Stimulated activated CD4-positive, alpha-beta T cell treated with anti-CD3 and anti-CD28 coated beads, Interleukin-12 subunit alpha, Interleukin-12 subunit beta, amount 100 ng/mL, for 4 hours (primary cell): Measurements from ENCODE around the gene TNFRSF21.
A peak's percentile ranks its signal among the peaks of the same experiment; 100 is the strongest.
"Not testable (repeated sequence)": the region's sequence is repeated elsewhere in the genome, so short reads cannot be mapped to it uniquely, and the experiment has no call there.

Source experiments
- DNase-seq: peaks from one replicate; pipeline ENCODE4 v3.0.0-alpha.2; 2020

Gene TNFRSF21, protein sequence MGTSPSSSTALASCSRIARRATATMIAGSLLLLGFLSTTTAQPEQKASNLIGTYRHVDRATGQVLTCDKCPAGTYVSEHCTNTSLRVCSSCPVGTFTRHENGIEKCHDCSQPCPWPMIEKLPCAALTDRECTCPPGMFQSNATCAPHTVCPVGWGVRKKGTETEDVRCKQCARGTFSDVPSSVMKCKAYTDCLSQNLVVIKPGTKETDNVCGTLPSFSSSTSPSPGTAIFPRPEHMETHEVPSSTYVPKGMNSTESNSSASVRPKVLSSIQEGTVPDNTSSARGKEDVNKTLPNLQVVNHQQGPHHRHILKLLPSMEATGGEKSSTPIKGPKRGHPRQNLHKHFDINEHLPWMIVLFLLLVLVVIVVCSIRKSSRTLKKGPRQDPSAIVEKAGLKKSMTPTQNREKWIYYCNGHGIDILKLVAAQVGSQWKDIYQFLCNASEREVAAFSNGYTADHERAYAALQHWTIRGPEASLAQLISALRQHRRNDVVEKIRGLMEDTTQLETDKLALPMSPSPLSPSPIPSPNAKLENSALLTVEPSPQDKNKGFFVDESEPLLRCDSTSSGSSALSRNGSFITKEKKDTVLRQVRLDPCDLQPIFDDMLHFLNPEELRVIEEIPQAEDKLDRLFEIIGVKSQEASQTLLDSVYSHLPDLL

DNA sequence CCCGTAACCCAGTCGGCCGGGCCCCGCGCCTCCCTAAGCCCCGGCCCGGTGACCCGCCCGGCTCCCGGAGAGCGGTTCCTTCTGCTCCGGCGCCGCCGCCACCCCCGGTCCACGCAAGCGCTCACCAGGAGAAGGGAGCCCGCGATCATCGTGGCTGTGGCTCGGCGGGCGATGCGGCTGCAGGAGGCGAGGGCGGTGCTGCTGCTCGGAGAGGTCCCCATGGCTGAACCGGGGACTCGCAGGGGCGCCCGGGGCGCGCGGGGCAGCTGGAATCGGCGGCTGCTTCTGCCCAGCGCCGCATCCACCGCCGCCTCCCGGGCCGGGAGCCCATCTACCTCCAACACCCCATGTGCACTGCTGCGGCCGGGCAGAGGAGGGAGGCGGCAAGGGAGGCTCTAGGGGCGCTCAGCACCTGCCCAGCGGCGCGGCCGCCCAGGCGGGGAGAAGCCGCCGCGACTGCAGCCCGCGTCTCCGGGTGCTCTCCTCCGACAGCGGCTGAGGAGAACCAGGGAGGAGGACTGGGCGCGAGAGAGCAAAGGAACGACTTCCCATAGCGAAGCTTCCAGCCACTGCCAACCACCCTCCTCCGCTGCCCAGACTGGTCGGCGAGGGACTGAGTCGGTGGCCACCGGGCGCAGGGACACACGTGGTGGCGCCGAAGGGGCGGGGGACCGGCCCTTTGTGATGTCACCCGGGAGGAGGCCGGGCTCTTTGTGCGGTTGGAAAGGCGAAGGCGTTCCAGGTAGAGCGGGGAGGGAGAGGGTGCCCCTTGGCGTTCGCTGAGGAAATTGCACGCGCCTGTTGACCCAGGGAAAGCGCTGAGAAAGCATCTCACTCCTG is at the start of gene TNFRSF21:
TNFRSF21 (minus strand) TSS at position 615 of the 840 bp plus-strand sequence; CDS start at position 221, 394 bp downstream.
- peak; percentile 73 for DNase-seq

DNA sequence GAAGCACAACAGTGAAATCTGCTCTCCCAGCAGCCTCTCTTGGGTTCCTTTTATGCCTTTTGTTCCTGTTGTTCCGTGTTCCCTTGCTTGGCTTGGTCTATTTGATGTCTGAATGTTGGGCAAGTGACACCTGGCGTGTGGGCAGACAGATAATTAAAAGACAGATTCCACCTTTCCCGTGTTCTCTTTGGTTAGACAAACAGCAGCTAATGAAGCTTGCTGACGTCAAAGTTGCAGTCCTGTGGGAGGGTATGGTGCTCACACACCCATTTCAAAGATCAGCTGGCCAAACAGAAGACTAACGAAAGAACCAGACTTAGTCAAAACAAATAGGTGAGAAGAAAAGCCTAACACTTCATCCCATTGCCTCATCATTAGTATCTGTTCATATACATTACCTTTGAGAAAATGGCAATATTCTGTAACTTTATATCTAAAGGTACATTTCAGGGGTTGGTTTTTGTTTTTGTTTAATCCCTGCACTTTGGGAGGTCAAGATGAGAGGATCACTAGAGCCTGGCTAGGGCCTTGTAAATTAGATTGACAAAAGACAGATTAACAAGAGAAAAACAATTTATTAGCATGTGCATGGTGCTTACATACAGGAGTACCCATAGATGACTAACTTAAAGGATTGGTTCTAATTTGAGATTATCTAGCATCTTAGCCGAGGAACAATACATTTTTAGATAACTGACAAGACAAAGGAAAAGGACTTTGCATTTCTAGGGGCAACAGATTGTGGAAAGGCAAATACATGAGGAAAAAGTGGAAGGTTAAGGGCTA is 48.9 kb upstream of the TNFRSF21 start:
- no peak for DNase-seq

- no peak for DNase-seq
These were observed 48.1 kb upstream of the TNFRSF21 start for GRCh38 chr6:47357827-47358226.

GRCh38 chr6:47355496-47355895 is 45.8 kb upstream of the TNFRSF21 start:
- no peak for DNase-seq

DNA sequence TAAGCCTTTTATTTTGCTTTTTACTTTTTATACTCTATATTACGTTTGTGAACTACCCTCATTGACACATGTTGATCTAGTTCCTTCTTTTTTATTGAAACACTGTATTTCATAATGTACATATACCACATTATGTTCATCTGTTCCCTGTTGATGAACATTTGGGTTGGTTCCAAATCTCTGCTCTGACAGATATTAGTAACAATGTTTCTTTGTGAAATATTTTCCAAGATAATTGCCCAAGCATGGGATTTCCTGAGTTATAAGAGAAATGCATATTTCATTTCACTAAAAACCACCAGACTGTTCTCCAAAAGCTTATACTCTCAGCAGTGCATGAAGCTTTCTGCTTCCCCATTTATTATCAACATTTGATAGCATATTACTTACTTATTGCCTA is 44.2 kb upstream of the TNFRSF21 start:
- DNase-seq, result no peak

- no peak for DNase-seq
These were observed 43.3 kb upstream of the TNFRSF21 start for GRCh38 chr6:47352966-47353365.

DNA sequence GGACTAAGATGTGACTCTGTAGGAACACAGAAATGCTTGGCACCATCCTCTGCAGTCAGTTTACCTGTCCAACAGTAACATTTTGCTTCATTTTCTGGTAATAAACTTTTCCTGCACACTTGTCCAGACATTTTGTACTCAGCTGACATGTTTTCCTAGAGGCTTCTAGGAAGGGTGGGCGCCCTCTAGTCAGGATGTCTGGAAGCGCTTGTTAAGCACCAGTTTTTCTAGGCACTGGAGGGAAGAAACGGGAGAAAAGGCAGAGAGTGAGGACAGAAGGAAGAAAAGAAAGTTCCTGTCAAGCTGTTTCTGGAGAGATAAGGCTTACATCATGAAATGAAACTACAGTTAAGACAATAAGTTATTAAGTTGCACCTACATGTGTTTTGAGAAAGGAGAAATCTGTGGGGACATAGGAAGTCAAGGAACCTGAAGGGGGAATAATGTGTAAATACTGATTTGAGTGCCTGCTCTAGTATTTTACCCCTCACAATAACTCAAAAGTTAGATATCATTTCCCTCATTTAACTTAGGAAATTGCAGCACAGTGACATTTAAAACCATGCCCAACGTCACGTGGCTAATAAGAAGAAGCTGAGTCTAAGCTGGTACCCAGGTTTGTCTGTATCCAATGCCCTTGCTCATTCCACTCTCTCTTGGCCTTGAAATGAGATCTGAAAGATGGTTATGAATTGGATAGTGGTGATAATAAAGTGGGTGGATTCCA is 42.7 kb upstream of the TNFRSF21 start:
- no peak for DNase-seq

DNA sequence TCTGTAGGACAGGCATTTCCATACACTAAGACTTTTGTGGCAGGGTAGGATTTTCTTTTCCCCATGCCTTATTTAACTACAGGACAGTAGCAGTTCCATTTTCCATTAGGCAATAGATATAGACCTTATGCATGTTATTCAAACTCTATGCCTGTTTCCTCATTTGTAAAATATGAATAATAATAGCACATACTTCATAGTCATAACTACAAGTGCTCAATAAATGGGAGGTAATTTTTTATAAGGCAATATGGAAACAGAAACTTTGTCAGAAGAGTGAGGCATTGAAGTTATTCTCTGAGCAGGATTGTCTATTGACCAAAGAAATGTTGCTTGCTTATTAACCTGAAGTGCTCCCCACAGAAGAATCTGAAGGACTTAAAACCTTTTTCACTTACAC is 41.9 kb upstream of the TNFRSF21 start:
- DNase-seq, result no peak

DNA sequence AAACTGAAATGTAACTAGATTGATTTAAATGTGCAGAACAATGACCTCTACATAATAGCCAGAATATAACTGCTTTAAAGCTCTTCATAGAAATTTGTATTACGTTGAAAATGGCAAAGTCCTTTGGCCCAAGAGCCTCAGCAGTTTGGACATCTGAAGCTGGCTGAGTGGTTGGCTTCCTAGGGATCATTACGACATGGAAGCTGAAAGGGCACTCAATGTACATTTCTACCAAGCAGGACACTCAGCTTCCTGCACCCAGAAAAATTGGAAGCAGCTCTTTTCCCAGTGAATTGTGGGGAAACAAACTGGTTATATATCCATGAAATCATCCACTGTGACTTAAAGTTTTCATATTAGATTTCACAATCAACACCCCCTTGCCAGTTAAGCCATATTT is 40.2 kb upstream of the TNFRSF21 start:
- no peak for DNase-seq

DNA sequence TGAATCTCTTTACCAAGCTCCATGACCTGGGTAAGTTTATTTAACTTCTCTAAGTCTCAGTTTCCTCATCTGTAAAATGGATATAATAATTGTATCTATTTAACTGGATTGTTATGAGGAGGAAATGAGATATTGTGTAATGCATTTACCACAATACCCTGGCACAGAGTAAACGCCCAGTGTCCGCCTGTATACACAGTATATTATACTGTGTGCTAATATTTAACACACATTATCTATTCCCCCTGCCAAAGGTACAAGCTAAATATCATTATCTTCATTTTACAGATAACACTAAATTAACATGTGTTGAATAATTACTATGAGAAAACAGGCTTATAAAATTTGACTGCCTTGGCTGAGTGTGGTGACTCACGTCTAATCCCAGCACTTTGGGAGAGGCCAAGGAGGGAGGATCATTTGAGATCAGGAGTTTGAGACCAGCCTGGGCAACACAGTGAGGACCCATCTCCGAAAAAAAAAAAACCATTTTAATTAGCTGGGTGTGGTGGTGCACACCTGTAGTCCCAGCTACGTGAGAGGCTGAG is 38.7 kb upstream of the TNFRSF21 start:
- no peak for DNase-seq

- no peak for DNase-seq
These were observed 36.1 kb upstream of the TNFRSF21 start for GRCh38 chr6:47345761-47346160.

- no peak for DNase-seq
These were observed 34.3 kb upstream of the TNFRSF21 start for GRCh38 chr6:47344022-47344421.

- DNase-seq, result no peak
These were observed 33.9 kb upstream of the TNFRSF21 start for GRCh38 chr6:47343600-47343999.

GRCh38 chr6:47342824-47343223 is 33.1 kb upstream of the TNFRSF21 start:
- DNase-seq, result no peak

DNA sequence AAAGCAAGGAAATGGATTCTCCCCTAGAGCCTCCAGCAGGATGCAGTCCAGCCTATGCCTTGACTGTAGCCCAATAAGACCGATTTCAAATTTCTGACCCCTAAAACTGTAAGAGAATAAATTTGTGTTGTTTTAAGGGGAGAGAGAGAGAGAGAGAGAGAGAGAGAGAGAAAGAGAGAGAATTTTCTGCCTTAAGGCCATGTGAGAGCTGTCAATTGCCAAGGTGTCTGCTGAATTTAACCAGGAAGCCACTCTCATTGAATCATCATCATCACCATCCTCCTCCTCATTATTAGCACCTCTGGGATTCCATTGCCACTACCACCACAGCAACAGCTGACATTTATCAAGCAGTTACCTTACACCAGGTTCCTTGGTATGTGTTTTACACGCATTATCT is 27.8 kb upstream of the TNFRSF21 start:
- no peak for DNase-seq

DNA sequence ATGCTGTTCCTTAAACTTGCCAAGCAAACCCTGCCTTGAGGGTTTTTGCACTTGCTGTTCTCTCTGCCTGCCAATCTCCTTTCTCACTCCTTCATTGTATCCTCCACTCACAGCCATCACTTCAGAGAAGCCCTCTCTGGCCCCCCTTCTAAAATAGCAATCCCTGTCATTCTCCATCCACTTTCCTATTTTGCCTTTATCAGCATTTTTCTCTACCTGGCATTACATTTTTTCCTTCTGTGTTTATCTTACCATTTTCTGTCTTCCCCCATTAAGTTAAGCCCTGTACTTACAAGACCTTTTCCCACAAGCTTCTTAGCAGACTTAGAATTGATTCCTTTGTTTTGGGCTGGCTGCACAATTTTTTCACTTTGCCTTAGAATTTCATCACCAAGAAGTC is 26.6 kb upstream of the TNFRSF21 start:
- no peak for DNase-seq

DNA sequence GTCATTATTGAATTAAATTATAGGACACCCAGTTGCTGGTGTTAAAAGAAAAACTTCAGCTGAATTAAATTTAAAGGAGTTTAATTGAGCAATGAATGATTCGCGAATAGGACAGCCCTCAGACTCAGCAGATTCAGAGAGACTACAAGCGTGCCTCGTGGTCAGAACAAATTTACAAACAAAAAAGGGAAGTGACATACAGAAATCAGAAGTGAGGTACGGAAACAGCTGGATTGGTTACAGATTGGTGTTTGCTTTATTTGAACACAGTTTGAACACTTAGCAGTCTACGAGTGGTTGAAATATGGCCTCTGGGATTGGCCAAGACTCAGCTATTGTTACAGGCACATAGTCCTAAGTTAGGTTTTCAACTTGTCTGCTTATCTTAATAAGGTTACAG is 25.8 kb upstream of the TNFRSF21 start:
- no peak for DNase-seq

DNA sequence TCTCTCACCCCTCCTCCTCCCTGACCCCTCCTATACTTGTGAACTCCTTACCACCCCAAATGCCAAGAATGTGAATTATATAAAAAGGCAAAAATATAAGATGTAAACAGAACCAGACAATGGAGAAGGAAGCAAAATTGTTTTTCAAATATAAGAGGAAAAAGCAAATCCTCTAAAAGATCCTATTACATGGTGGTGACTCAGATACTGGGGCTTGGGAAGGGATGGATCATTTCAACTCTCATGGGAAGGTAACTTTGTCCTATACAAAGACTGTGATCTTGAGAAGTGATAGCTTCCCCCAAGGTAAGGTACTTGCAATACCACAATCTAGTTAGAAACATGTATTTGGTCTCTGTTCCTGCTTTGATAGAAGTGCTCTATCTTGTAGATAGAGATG is 24.6 kb upstream of the TNFRSF21 start:
- DNase-seq, result no peak

DNA sequence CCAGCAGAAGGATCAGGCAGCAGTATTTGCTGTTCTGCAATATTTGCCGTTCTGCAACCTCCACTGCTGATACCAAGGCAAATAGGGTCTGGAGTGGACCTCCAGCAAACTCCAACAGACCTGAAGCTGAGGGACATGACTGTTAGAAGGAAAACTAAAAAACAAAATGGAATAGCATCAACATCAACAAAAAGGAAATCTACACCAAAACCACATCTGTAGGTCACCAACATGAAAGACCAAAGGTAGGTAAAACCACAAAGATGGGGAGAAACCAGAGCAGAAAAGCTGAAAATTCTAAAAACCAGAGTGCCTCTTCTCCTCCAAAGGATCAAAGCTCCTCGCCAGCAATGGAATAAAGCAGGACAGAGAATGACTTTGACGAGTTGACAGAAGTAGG is 18.9 kb upstream of the TNFRSF21 start:
- DNase-seq, result not testable (repeated sequence)

DNA sequence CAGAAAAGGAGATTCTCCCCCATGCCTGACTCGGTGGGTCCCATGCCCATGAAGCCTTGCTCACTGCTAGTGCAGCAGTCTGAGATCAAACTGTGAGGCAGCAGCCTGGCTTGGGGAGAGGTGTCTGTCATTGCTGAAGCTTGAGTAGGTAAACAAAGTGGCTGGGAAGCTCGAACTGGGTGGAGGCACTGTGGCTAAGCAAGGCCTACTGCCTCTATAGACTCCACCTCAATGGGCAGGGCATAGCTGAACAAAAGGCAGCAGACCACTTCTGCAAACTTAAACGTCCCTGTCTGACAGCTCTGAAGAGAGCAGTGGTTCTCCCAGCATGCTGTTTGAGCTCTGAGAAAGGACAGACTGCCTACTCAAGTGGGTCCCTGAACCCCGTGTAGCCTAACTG is 18.4 kb upstream of the TNFRSF21 start:
- not testable (repeated sequence) for DNase-seq

DNA sequence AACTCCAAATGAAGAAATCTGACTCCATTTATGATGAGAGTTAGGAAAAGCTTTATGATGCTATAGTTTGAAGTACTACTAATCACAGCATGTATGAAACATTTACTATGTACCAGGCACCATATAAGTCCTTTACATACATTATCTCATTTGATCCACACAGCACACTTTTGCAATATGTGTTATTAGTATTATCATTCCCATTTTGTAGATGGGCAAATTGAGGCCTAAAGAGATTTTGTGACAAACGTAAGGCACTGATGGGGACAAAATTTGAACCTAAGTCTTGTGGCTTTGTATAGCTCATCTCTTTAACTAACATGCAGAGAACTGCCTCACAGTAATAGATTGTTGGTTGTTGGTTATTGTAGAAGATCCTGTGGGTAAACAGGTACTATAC is 14.2 kb upstream of the TNFRSF21 start:
- DNase-seq, result no peak

GRCh38 chr6:47323321-47323720 is 13.6 kb upstream of the TNFRSF21 start:
- no peak for DNase-seq
